NCI-H69 (cell line): ENCODE results near the gene NECAB3.

Experiments used
- DNase-seq: peaks from one replicate; lab custom pipeline; 2025; lab: John Stamatoyannopoulos, UW

NECAB3 gene

GRCh38 chr20:33663161-33664084 lies 10.8 kb downstream of the NECAB3 start:
- peak; percentile 93 for DNase-seq

GRCh38 chr20:33662172-33662571 lies 12.1 kb downstream of the NECAB3 start, which contains the start of gene C20orf144:
TSS of gene C20orf144 (plus strand) at chr20:33662327. CDS start at chr20:33662346, 19 bp downstream.
- no peak for DNase-seq

DNA sequence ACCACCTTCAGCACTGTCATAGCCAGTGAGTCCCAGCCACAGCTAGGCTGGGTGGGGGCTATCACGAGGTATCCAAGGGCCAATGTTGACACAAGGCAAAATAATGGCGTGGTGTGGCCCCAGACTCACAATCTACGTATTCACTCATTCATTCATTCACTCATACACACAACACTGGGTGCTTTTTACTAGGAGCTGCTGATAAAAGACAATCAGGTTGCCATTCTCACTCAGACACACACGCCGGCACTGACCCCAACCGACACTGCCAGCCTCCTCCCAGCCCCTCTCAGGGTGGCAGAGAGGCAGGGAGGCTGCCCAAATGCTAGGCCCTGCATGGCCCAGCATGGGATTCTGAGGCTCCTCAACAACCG lies 13.6 kb downstream of the NECAB3 start:
- DNase-seq, result no peak

DNA sequence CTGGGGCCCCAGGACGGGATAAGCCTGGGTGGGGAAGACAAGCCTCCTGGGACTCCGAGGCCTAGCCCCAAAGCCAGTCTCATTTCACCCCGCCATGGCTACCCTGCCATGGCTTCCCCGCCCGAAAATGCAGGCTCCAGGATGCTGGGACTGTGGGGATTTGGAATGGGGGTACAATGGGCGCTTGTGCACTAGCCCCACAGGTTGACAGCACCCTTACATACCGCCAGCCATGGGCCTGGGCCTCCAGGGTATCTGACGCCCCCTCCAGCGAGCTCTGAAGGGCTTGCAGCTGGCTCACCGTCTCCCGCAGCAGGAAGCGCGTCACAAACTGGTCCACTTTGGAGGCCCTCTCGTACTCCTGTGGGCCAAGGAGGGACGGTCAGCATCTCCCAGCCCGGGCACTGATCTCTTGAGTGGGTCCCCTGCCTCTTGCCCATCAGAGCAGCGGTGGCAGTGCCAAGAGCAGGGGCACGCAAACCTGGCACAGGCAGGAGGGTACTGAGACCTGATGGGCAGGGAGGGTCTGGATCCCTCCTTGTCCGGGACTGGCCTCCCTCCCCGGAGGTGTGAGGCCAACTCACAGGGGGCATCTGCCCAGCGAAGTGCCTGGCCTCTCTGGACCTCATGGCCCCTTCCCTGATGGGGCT lies 14.1 kb downstream of the NECAB3 start:
- DNase-seq, result no peak

DNA sequence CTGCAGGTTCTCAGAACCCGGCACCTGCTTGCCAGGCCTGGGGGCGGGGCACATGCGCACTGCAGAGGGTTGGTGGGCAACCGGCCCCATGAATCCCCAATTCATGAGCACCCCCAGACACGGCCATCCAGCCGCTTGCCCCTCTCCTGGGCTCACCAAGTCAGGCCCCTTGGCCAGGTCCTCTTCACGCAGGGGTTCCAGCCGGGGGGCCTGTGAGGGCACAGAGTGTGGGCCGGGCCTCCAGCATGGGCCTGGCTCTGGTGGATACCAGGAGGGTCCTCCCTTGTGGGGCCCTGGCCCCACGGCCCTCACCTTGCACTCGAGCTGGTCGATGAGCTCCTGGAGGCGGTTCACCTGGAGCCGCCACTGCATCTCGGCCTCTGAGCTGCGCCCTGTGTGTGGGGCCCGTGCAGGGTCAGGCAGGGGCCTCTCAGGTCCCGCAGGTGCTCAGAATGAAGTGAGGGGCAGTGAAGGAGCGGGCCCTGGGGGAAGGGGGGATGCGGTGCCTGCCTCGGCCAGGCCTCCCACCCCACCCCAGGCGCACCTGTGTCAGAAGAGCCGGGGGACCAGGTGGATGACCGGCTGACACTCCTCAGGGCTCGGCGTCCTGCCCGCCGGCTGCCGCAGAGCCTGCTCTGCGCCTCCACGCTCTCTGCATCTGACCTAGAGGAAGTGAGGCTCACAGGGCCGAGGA lies 14.7 kb downstream of the NECAB3 start:
- no peak for DNase-seq

GRCh38 chr20:33658929-33659328 lies 15.3 kb downstream of the NECAB3 start:
- no peak for DNase-seq

- no peak for DNase-seq
Observed at GRCh38 chr20:33658510-33658909, 15.7 kb downstream of the NECAB3 start.

GRCh38 chr20:33657704-33658095 lies 16.5 kb downstream of the NECAB3 start:
- no peak for DNase-seq

GRCh38 chr20:33656783-33657703 lies 17.2 kb downstream of the NECAB3 start:
- no peak for DNase-seq

DNA sequence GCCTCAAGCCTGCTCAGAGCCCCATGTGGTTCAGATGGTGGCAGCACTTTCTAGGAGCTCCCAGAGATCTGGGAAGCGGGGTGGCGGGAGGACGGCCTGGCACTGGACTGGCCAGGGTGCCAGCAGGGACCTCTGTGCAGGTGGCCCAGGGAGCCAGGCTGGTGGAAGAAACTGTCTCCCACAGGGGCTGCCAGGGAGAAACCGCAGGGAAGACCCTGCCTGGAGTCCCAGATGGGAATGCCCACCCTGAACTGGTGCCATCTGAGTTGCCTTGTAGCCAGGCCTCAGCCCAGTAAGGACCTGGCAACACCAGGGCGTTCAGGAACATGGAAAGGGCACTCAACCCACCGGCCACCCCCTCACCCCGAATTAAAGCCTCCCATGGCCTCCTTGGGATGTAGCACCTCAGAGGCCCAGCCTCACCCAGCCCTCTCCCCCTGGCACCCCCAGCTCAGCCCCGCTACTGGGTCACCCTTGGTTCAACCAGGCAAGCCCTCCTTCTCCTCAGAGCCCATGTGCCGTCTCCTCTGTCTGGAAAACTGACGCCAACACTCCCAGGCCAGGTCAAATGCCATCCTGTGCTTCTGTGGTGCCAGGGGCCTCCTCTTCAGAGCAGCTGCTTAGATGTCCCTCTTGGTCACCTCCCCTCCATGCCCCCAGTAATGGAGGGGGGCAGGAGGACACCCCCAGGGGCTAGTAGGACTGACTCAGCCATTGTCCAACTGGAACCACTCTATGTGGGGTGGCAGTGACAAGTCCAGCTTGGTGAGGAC lies 18.0 kb downstream of the NECAB3 start:
- DNase-seq, result no peak

- DNase-seq, result no peak
Observed at GRCh38 chr20:33655164-33655563, 19.1 kb downstream of the NECAB3 start.

GRCh38 chr20:33654680-33655161 lies 19.5 kb downstream of the NECAB3 start:
- DNase-seq, result no peak

- peak; percentile 97 for DNase-seq
Observed at GRCh38 chr20:33653900-33654596, 20.2 kb downstream of the NECAB3 start.

DNA sequence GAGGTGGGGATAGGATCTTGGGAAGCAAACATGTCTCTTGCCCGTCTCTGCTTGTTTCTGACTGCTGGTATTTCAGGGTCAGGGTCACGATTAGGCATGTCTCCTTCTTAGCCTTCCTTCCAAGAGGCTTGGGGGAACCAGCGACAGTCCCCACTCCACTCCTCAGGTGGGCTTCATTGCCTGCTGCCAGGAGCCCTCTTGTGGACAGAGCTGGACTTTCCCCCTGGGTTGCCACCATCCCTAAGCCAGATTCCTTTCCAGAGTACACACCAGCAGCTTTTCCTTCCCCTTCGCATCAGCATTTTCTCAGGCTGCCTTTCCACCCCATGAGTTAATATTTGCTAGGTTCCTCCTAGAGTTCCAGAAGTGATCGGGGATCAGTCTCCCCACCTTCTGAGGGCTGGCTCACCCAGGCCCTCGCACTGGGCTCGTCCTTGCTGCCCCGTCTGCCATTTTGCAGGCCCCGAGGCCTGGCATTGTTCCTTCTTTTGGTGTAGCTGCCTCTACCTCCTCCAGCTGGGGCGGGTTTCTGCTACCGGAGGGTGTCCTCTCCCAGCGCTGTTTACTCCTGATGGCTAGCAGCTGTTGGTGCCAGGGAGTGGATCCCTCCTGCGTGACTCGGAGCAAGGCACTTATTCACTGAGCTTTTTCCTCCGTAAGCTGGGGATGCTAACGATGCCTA lies 20.9 kb downstream of the NECAB3 start:
- peak; percentile 85 for DNase-seq

DNA sequence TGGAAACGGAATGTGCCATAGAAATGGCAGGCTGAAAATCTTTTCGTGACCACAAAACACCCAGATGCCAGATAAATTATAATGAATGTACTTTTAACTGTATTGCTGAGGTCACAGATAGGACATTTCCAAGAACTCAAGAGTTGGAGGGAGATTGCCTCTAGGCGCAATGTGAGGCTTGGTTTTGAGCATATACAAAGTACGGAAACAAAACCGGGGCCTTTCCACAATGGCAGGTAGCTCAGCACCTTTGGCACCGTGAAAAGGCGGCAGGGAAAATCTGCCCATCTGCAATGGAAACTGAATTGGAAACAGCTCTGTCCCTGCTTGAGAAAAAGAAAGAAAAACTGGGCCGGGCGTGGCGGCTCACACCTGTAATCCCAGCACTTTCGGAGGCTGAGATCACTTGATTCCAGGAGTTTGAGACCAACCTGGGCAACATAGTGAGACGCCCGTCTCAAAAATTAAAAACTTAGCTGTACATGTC lies 22.6 kb downstream of the NECAB3 start:
- DNase-seq, result no peak

DNA sequence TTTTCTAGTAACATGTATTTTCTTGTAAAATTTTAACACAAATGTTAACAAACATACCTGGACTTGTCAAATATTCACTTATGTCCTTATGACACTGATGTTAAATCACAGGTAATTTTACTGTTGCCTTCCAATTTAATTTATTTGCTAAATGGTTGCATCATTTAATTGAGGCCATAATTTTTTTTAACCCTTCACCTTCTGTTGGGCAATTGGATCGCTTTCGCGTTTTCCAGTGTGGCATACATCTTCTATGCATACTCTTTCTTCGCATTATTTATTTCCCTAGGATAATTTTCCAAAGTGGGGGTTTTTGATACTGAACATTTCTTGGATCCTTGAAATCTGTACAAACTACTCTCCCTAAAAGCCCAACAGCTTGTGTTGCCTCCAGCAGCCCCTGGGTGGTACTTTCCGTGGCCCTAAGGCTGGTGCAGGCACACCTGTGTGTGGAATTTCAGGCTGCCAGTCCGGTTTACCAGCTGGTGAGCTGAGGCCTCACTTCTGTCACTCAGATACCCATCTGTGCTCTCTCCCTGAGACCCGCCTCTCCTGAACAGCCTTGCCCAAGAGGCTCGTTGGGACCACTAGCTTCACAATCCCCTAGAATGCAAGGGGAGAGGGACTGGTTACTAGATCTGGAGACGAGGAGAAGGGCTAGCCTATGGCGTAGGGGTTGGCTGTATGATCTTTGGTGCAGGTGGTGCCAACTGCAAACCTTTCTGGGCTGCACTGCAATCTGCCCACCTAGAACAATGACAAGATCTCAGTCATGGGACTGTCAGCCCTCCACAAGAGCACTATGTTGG lies 23.3 kb downstream of the NECAB3 start:
- DNase-seq, result peak; percentile 88

DNA sequence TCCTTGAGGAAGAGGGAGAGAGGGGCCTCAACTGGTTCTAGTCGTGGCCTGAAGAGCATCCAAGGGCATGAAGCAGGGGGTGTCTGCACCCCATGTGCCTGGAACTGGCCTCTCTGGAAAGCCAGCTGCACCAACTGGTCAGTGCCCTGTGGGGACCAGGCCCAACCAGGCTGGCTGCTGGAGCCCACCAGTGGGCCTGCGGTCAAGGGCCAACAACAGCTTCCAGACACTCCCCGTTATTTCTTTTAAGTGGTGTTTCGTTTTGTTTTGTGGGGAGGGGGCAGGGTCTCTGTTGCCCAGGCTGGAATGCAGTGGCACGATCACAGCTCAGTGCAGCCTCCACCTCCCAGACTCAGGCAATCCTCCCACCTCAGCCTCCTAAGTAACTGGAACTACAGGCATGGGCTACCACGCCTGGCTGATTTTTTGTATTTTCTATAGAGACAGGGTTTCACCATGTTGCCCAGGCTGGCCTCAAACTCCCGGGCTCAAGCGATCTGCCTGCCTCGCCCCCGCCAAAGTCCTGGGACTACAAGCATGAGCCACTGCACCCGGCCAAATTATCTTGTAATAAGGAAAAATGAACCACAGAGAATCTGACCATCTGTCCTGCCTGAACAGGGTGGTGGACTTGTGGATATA lies 24.0 kb downstream of the NECAB3 start:
- peak; percentile 53 for DNase-seq

GRCh38 chr20:33649201-33649681 lies 25.0 kb downstream of the NECAB3 start:
- peak; percentile 56 for DNase-seq
